ENCODE data around the gene DDOST. TPM values are rescaled to one million over a fixed set of nuclear protein-coding genes. Genes with fewer than 3 reads are reported as not detected.

DDOST gene
- total and polyA plus RNA-seq, 10 of the 15 experiments (the other 5 are each of a cell fraction or from before 2014, with no cell fraction given): 100 to 274 (median 201) TPM

DNA sequence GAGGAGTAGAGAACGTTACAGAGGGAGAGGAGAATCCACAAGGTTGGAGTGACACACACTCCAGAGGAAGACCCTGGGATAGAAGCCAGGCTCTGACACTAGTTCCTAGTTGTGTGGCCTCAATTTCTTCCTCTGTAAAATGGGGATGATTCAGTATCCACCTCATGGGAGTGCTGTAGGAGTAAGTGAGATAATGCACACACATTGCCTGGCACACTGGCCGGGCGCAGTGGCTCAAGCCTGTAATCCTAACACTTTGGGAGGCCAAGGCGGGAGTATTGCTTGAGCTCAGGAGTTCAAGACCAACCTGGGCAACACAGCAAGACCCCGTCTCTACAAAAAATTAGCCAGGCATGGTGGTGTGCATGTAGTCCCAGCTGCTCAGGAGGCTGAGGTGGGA, 47.7 kb upstream of the DDOST start (continued):
- no peak for TF ChIP-seq KLF5 (IDR thresholded peaks at IDR 0.05; ENCODE audit: partially characterized antibody)
- no peak for TF ChIP-seq ASH2L (IDR thresholded peaks at IDR 0.05; ENCODE audit: borderline replicate concordance, low read depth)
- TF ChIP-seq, protein P1, sequence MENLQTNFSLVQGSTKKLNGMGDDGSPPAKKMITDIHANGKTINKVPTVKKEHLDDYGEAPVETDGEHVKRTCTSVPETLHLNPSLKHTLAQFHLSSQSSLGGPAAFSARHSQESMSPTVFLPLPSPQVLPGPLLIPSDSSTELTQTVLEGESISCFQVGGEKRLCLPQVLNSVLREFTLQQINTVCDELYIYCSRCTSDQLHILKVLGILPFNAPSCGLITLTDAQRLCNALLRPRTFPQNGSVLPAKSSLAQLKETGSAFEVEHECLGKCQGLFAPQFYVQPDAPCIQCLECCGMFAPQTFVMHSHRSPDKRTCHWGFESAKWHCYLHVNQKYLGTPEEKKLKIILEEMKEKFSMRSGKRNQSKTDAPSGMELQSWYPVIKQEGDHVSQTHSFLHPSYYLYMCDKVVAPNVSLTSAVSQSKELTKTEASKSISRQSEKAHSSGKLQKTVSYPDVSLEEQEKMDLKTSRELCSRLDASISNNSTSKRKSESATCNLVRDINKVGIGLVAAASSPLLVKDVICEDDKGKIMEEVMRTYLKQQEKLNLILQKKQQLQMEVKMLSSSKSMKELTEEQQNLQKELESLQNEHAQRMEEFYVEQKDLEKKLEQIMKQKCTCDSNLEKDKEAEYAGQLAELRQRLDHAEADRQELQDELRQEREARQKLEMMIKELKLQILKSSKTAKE (IDR thresholded peaks at IDR 0.05; ENCODE audit: low read depth, poor library complexity, severe bottlenecking): no peak
- no peak for TF ChIP-seq HCFC1 (IDR thresholded peaks at IDR 0.05; ENCODE audit: low read length)
- TF ChIP-seq, protein P2, sequence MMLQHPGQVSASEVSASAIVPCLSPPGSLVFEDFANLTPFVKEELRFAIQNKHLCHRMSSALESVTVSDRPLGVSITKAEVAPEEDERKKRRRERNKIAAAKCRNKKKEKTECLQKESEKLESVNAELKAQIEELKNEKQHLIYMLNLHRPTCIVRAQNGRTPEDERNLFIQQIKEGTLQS (IDR thresholded peaks at IDR 0.05; ENCODE audit: borderline replicate concordance, extremely low read depth, low read depth, low read length): no peak
- no peak for TF ChIP-seq SREBF1 (IDR thresholded peaks at IDR 0.05; ENCODE audit: low read length)
- TF ChIP-seq POLR2AphosphoS2 (IDR thresholded peaks at IDR 0.05; ENCODE audit: low read depth, low read length): no peak
- no peak for TF ChIP-seq NBN (IDR thresholded peaks at IDR 0.05)
- TF ChIP-seq WRNIP1 (IDR thresholded peaks at IDR 0.05; ENCODE audit: borderline replicate concordance, low read depth, low read length): no peak
- TF ChIP-seq NFIC (IDR thresholded peaks at IDR 0.05; ENCODE audit: low read depth, low read length): no peak
- no peak for TF ChIP-seq CHD2 (IDR thresholded peaks at IDR 0.05; ENCODE audit: borderline replicate concordance, low read depth, low read length)
- TF ChIP-seq, protein P3, sequence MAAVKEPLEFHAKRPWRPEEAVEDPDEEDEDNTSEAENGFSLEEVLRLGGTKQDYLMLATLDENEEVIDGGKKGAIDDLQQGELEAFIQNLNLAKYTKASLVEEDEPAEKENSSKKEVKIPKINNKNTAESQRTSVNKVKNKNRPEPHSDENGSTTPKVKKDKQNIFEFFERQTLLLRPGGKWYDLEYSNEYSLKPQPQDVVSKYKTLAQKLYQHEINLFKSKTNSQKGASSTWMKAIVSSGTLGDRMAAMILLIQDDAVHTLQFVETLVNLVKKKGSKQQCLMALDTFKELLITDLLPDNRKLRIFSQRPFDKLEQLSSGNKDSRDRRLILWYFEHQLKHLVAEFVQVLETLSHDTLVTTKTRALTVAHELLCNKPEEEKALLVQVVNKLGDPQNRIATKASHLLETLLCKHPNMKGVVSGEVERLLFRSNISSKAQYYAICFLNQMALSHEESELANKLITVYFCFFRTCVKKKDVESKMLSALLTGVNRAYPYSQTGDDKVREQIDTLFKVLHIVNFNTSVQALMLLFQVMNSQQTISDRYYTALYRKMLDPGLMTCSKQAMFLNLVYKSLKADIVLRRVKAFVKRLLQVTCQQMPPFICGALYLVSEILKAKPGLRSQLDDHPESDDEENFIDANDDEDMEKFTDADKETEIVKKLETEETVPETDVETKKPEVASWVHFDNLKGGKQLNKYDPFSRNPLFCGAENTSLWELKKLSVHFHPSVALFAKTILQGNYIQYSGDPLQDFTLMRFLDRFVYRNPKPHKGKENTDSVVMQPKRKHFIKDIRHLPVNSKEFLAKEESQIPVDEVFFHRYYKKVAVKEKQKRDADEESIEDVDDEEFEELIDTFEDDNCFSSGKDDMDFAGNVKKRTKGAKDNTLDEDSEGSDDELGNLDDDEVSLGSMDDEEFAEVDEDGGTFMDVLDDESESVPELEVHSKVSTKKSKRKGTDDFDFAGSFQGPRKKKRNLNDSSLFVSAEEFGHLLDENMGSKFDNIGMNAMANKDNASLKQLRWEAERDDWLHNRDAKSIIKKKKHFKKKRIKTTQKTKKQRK (IDR thresholded peaks at IDR 0.05; ENCODE audit: low read depth, low read length): no peak
- TF ChIP-seq FOS (IDR thresholded peaks at IDR 0.05; ENCODE audit: borderline replicate concordance, extremely low read depth, insufficient read length): no peak
